IMR-90 (cell line): ENCODE measurements around the gene RUNX1. TPM values are rescaled to one million over a fixed set of nuclear protein-coding genes. Genes with fewer than 3 reads are reported as not detected.

Source experiments
- ATAC-seq: fragments of 200-7000 bp; cut with Tn5 transposase; 2 replicates; pipeline ENCODE4 v1.9.1; 2020; ENCODE audit warnings: low read depth, mild to moderate bottlenecking, moderate library complexity
- BruUV-seq: library from RNA; stranded (reverse); fragments of 400-500 nt; replicated peaks from 2 replicates; lab custom pipeline; 2021; lab: Mats Ljungman, UMichigan
- CTCF ChIA-PET: fragments of 300-600 bp; formaldehyde crosslinking; extraction: SDS; loops from one replicate; lab custom pipeline; 2021; ENCODE audit warnings: antibody characterized with exemption; lab: Yijun Ruan, JAX
- POLR2A ChIA-PET: fragments of 300-600 bp; sonication (Branson Sonifier 250); formaldehyde crosslinking; loops from one replicate; lab custom pipeline; 2022; ENCODE audit warnings: antibody characterized with exemption; ENCODE audit not compliant: unreplicated experiment; lab: Charles Lee
- DNase-seq: peaks from one replicate; pipeline ENCODE4 v3.0.0; 2013
- H2AFZ ChIP-seq: replicated peaks from 2 replicates; pipeline ENCODE3; 2013; ENCODE audit warnings: low read length, mild to moderate bottlenecking; ENCODE audit not compliant: poor library complexity
- H2AK5ac ChIP-seq: 2 replicates; pipeline ENCODE4 v1.6.1; 2013; ENCODE audit warnings: low read depth, low read length, inconsistent platforms
- H2AK9ac ChIP-seq: replicated peaks from 2 replicates; pipeline ENCODE3; 2013; ENCODE audit warnings: mild to moderate bottlenecking, low read depth, low read length, moderate library complexity; ENCODE audit not compliant: poor library complexity
- H2BK120ac ChIP-seq: 2 replicates; pipeline ENCODE4 v1.6.1; 2013; ENCODE audit warnings: low read depth, low read length, inconsistent platforms
- H2BK15ac ChIP-seq: 3 replicates; pipeline ENCODE4 v1.6.1; 2013; ENCODE audit warnings: low read depth, low read length, inconsistent platforms
- H2BK20ac ChIP-seq: 2 replicates; pipeline ENCODE4 v1.6.1; 2013; ENCODE audit warnings: low read depth, mild to moderate bottlenecking, inconsistent platforms, low read length, moderate library complexity
- H2BK5ac ChIP-seq: 2 replicates; pipeline ENCODE4 v1.6.1; 2013; ENCODE audit warnings: mild to moderate bottlenecking, low read depth, low read length, inconsistent platforms; ENCODE audit not compliant: poor library complexity, severe bottlenecking
- H3K14ac ChIP-seq: replicated peaks from 2 replicates; pipeline ENCODE4 v1.6.1; 2013; ENCODE audit warnings: low read depth, low read length, inconsistent platforms
- H3K18ac ChIP-seq: 2 replicates; pipeline ENCODE4 v1.6.1; 2013; ENCODE audit warnings: low read depth, low read length, control low read depth
- H3K23ac ChIP-seq: 2 replicates; pipeline ENCODE4 v1.6.1; 2013; ENCODE audit warnings: low read depth, low read length, inconsistent platforms
- H3K27ac ChIP-seq: 2 replicates; pipeline ENCODE4 v1.5.1; 2013; ENCODE audit warnings: mild to moderate bottlenecking, control low read depth, low read length; ENCODE audit not compliant: insufficient read depth
- H3K27me3 ChIP-seq: 2 replicates; pipeline ENCODE4 v1.6.1; 2013; ENCODE audit warnings: low read length; ENCODE audit not compliant: control insufficient read depth, insufficient read depth
- H3K36me3 ChIP-seq: 2 replicates; pipeline ENCODE4 v1.6.1; 2013; ENCODE audit warnings: low read length, mixed read lengths; ENCODE audit not compliant: control insufficient read depth, insufficient read depth
- H3K4ac ChIP-seq: 2 replicates; pipeline ENCODE4 v1.6.1; 2013; ENCODE audit warnings: low read depth, low read length, inconsistent platforms
- H3K4me1 ChIP-seq: 2 replicates; pipeline ENCODE4 v1.6.1; 2013; ENCODE audit warnings: low read length, mixed read lengths; ENCODE audit not compliant: control insufficient read depth, insufficient read depth
- H3K4me2 ChIP-seq: 2 replicates; pipeline ENCODE4 v1.6.1; 2013; ENCODE audit warnings: low read depth, mild to moderate bottlenecking, control low read depth, low read length, moderate library complexity
- H3K4me3 ChIP-seq: 2 replicates; pipeline ENCODE4 v1.5.1; 2013; ENCODE audit warnings: low read depth, mild to moderate bottlenecking, control low read depth, low read length, moderate library complexity; ENCODE audit not compliant: insufficient read depth
- H3K56ac ChIP-seq: 2 replicates; pipeline ENCODE4 v1.6.1; 2013; ENCODE audit warnings: low read length, inconsistent platforms; ENCODE audit not compliant: insufficient read depth; ENCODE audit errors: extremely low read depth
- H3K79me1 ChIP-seq, 2 experiments: 2 replicates each; pipeline ENCODE4 v1.6.1; 2013; ENCODE audit warnings: low read length in 2 of 2, inconsistent platforms in 1 of 2, low read depth in 1 of 2
- H3K9ac ChIP-seq: 2 replicates; pipeline ENCODE4 v1.6.1; 2013; ENCODE audit warnings: low read depth, low read length, control low read depth
- H3K9me1 ChIP-seq: 2 replicates; pipeline ENCODE4 v1.6.1; 2013; ENCODE audit warnings: low read length, inconsistent platforms; ENCODE audit not compliant: insufficient read depth
- H3K9me3 ChIP-seq: 2 replicates; pipeline ENCODE4 v1.6.1; 2013; ENCODE audit warnings: low read length; ENCODE audit not compliant: control insufficient read depth, insufficient read depth
- H4K20me1 ChIP-seq: 2 replicates; pipeline ENCODE4 v1.6.1; 2013; ENCODE audit warnings: low read length, inconsistent platforms; ENCODE audit not compliant: insufficient read depth
- H4K5ac ChIP-seq: 2 replicates; pipeline ENCODE4 v1.6.1; 2013; ENCODE audit warnings: mild to moderate bottlenecking, low read depth, low read length, control low read depth
- H4K8ac ChIP-seq, 2 experiments: 2 replicates each; pipeline ENCODE4 v1.6.1; 2013; ENCODE audit warnings: low read depth in 2 of 2, low read length in 2 of 2, control low read depth in 1 of 2, inconsistent platforms in 1 of 2
- H4K91ac ChIP-seq: 2 replicates; pipeline ENCODE4 v1.6.1; 2013; ENCODE audit warnings: low read depth, low read length, inconsistent platforms; ENCODE audit not compliant: insufficient read depth
- CEBPB ChIP-seq: IDR thresholded peaks from 2 replicates; pipeline ENCODE4 v1.6.1; 2012; ENCODE audit warnings: low read depth, low read length, improper control_type of control experiment
- RAD21 ChIP-seq: IDR thresholded peaks from 2 replicates; pipeline ENCODE4 v1.6.1; 2012; ENCODE audit warnings: low read length, improper control_type of control experiment
- WGBS, 2 experiments: methylation state at CpG; one replicate each; pipeline versions ENCODE4 v1.1.5 to v1.1.7; 2013; ENCODE audit warnings: missing lambda C conversion rate in 2 of 2; ENCODE audit not compliant: insufficient read length in 1 of 2; ENCODE audit errors: extremely low coverage in 2 of 2; 5-methylcytosine and 5-hydroxymethylcytosine counted together
- dilution Hi-C: fragments of 300-500 bp; cut with HindIII; formaldehyde crosslinking; loops from one replicate; pipeline ENCODE4 v1.14.3; 2018; ENCODE audit warnings: low sequenced_read_pairs; ENCODE audit not compliant: unreplicated experiment
- in situ Hi-C: fragments of 300-500 bp; cut with MboI; formaldehyde crosslinking; loops from 3 replicates; pipeline ENCODE4 v1.14.3; 2019; ENCODE audit warnings: low sequenced_read_pairs, inconsistent platforms, mixed read lengths
- intact Hi-C: fragments of 100-400 bp; cut with micrococcal nuclease; formaldehyde crosslinking; loops from 2 replicates; pipeline ENCODE4 v1.10.0; 2022
- polyA plus RNA-seq, 3 experiments: library from polyadenylated mRNA; depleted of rRNA; stranded (reverse); fragments of >200 nt; gene quantifications; 2 replicates each; pipeline ENCODE4 v1.2.3, GENCODE V29; 2012; ENCODE audit warnings: low replicate concordance in 1 of 3
- total RNA-seq: library from RNA; depleted of rRNA; stranded (reverse); fragments of >200 nt; gene quantifications from 2 replicates; pipeline ENCODE4 v1.2.3, GENCODE V29; 2012

The RUNX1 gene
- total and polyA plus RNA-seq, 2 of the 4 experiments (the other 2 are of a cell fraction), result 34.5 to 56.5 TPM

- CTCF ChIA-PET, result no interaction called here
- no peak overlapping the region for H4K91ac ChIP-seq
- peak; percentile 40 for TF ChIP-seq CEBPB
- TF ChIP-seq RAD21, result no peak
Measured at GRCh38 chr21:35017256-35017655, 31.8 kb downstream of the RUNX1 start.

More at GRCh38 chr21:35017256-35017655, 31.8 kb downstream of the RUNX1 start:
- Histone ChIP-seq H3K14ac (0 out of 2 replicates have a peak overlapping the region, but pooled peaks have one; percentile 11), H3K36me3 (no peaks in the 10 kb centered on the region), H3K56ac (no peak overlapping the region), H3K23ac (no peak overlapping the region), H2AK5ac (no peak overlapping the region), H3K79me1 (peaks cover 0 to 11% of the 10 kb centered on the region in 2 experiments; a peak in 1 of 4 replicates), H3K9me1 (peaks cover 8% of the 10 kb centered on the region), H3K27ac (no peak overlapping the region), H3K4me2 (no peak overlapping the region), H3K4me1 (peaks cover 3% of the 10 kb centered on the region), H3K9me3 (no peaks in the 10 kb centered on the region), H4K20me1 (no peaks in the 10 kb centered on the region), H2BK5ac (no peak overlapping the region), H3K18ac (no peak overlapping the region), H3K4ac (no peak overlapping the region; the same call in 1 of the 2 replicates), H2BK20ac (no peak overlapping the region; the same call in 1 of the 2 replicates), H4K8ac (no peak overlapping the region), H2AFZ (no peak overlapping the region), H2BK120ac (no peak overlapping the region), H3K27me3 (no peaks in the 10 kb centered on the region), H3K9ac (no peak overlapping the region), H2BK15ac (no peak overlapping the region), H4K5ac (no peak overlapping the region), H2AK9ac (no peak overlapping the region), H3K4me3 (no peak overlapping the region)
- DNase-seq (no peak), ATAC-seq (no peak)
- POLR2A ChIA-PET, result no interaction called here
- dilution Hi-C loops (no loop called here), in situ Hi-C loops (no loop called here), intact Hi-C loops (no loop called here)
- BruUV-seq, result no TSS peak
- WGBS, 2 experiments, result no CpG with 5 or more reads among the region's 6 CpGs
